Esophagus squamous epithelium (tissue), 4 donors: ENCODE measurements around the gene STYX.

Source experiments
- POLR2A ChIP-seq, 4 donors: fragments of 450-650 bp; IDR thresholded peaks; one replicate each; pipeline ENCODE4 v1.6.1; 2017; ENCODE audit warnings: antibody characterized with exemption in 4 of 4, mild to moderate bottlenecking in 4 of 4, moderate library complexity in 3 of 4
- TF ChIP-seq, protein P1 (sequence below), 6 experiments: fragments of 450-650 bp in 4 of 6; fragments of 200-600 bp in 2 of 6; sonication (generic) in 2 of 6; IDR thresholded peaks; one replicate each; pipeline ENCODE4 v1.5.1; 2016 to 2019; ENCODE audit warnings: antibody characterized with exemption in 6 of 6, mild to moderate bottlenecking in 4 of 6, moderate library complexity in 4 of 6

DNA sequence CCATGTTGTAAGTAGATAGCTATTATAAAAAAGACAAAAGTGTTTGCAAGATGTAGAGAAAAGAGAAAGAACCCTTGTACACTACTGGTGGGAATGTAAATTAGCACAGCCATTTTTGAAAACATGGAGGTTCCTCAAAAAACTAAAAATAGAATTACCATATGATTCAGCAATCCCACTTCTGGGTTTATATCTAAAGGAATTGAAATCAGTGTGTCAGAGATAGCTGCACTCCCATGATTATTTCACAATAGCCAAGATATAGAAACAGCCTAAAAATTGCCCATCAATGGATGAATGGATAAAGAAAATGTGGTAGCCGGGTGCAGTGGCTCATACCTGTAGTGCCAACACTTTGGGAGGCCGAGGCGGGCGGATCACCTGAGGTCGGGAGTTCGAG is 13.8 kb upstream of the STYX start:
- TF ChIP-seq POLR2A (IDR thresholded peaks at IDR 0.05), result no peak
- TF ChIP-seq, protein P1, sequence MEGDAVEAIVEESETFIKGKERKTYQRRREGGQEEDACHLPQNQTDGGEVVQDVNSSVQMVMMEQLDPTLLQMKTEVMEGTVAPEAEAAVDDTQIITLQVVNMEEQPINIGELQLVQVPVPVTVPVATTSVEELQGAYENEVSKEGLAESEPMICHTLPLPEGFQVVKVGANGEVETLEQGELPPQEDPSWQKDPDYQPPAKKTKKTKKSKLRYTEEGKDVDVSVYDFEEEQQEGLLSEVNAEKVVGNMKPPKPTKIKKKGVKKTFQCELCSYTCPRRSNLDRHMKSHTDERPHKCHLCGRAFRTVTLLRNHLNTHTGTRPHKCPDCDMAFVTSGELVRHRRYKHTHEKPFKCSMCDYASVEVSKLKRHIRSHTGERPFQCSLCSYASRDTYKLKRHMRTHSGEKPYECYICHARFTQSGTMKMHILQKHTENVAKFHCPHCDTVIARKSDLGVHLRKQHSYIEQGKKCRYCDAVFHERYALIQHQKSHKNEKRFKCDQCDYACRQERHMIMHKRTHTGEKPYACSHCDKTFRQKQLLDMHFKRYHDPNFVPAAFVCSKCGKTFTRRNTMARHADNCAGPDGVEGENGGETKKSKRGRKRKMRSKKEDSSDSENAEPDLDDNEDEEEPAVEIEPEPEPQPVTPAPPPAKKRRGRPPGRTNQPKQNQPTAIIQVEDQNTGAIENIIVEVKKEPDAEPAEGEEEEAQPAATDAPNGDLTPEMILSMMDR (IDR thresholded peaks at IDR 0.05), result no peak
